Nephron progenitor cell (in vitro differentiated cells): Measurements from ENCODE around the gene FGGY.

Experiments used
- DNase-seq: peaks from one replicate; pipeline ENCODE4 v3.0.0; 2021
- H3K27ac Mint-ChIP-seq: 2 replicates; pipeline ENCODE4 v1.8.0; 2021; ENCODE audit warnings: mild to moderate bottlenecking, moderate library complexity, mixed read lengths
- H3K27me3 Mint-ChIP-seq: 2 replicates; pipeline ENCODE4 v1.8.0; 2021; ENCODE audit warnings: mild to moderate bottlenecking, low read depth, mixed read lengths; ENCODE audit not compliant: poor library complexity
- H3K36me3 Mint-ChIP-seq: 2 replicates; pipeline ENCODE4 v1.8.0; 2021; ENCODE audit warnings: low read depth, mixed read lengths
- H3K4me1 Mint-ChIP-seq: 2 replicates; pipeline ENCODE4 v1.8.0; 2021; ENCODE audit warnings: mixed read lengths
- H3K4me3 Mint-ChIP-seq: 2 replicates; pipeline ENCODE4 v1.8.0; 2021; ENCODE audit warnings: mild to moderate bottlenecking, moderate library complexity, mixed read lengths
- H3K9me3 Mint-ChIP-seq: 2 replicates; pipeline ENCODE4 v1.8.0; 2021; ENCODE audit warnings: mild to moderate bottlenecking, moderate library complexity, mixed read lengths
- TF ChIP-seq, protein P1 (sequence below): fragments of 200-600 bp; sonication (generic); IDR thresholded peaks from 2 replicates; pipeline ENCODE4 v1.5.0; 2021; ENCODE audit warnings: antibody characterized with exemption

FGGY gene

DNA sequence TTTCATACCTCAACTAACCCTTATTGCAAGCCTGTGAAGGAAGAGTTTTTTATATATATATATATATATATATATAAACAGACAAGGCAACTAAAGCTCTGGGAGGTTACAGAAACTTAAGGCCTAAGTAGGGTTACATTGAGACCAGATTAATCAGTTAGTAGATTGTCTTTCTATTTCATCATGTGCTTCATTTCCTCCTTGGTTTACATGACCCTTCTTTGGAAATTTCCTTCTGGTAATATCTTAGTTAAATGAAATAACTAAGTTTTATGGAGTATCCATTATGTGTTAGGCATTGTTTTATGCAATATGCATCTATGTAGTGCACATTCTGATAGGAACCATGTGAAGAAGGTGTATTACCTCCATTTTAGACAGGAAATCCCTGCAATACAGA lies 112.7 kb downstream of the FGGY start:
- H3K27ac Mint-ChIP-seq = peak overlapping the region; percentile 96
- peaks cover 23% of the 10 kb centered on the region for H3K36me3 Mint-ChIP-seq
- TF ChIP-seq, protein P1, sequence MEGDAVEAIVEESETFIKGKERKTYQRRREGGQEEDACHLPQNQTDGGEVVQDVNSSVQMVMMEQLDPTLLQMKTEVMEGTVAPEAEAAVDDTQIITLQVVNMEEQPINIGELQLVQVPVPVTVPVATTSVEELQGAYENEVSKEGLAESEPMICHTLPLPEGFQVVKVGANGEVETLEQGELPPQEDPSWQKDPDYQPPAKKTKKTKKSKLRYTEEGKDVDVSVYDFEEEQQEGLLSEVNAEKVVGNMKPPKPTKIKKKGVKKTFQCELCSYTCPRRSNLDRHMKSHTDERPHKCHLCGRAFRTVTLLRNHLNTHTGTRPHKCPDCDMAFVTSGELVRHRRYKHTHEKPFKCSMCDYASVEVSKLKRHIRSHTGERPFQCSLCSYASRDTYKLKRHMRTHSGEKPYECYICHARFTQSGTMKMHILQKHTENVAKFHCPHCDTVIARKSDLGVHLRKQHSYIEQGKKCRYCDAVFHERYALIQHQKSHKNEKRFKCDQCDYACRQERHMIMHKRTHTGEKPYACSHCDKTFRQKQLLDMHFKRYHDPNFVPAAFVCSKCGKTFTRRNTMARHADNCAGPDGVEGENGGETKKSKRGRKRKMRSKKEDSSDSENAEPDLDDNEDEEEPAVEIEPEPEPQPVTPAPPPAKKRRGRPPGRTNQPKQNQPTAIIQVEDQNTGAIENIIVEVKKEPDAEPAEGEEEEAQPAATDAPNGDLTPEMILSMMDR = no peak
- H3K4me1 Mint-ChIP-seq = peaks cover 42% of the 10 kb centered on the region
- no peak overlapping the region for H3K4me3 Mint-ChIP-seq
- DNase-seq = no peak
- no peaks in the 10 kb centered on the region for H3K27me3 Mint-ChIP-seq
- H3K9me3 Mint-ChIP-seq = peaks cover 22% of the 10 kb centered on the region

- TF ChIP-seq, protein P1 = no peak
- Mint-ChIP-seq H3K9me3 (peaks cover 20% of the 10 kb centered on the region), H3K4me1 (peaks cover 37% of the 10 kb centered on the region), H3K27ac (no peak overlapping the region), H3K4me3 (no peak overlapping the region), H3K36me3 (peaks cover 28% of the 10 kb centered on the region), H3K27me3 (no peaks in the 10 kb centered on the region)
- DNase-seq = no peak
Measured at GRCh38 chr1:59409986-59410385, 113.1 kb downstream of the FGGY start.

GRCh38 chr1:59410457-59410856 lies 113.6 kb downstream of the FGGY start:
- no peak for DNase-seq
- Mint-ChIP-seq H3K27ac (no peak overlapping the region), H3K4me1 (peaks cover 34% of the 10 kb centered on the region)

GRCh38 chr1:59411147-59411546 lies 114.3 kb downstream of the FGGY start:
- Mint-ChIP-seq H3K9me3 (peaks cover 15% of the 10 kb centered on the region), H3K27ac (no peak overlapping the region), H3K4me1 (peaks cover 30% of the 10 kb centered on the region), H3K27me3 (no peaks in the 10 kb centered on the region), H3K36me3 (peaks cover 28% of the 10 kb centered on the region), H3K4me3 (no peak overlapping the region)
- TF ChIP-seq, protein P1 = no peak
- no peak for DNase-seq

More at GRCh38 chr1:59410457-59410856, 113.6 kb downstream of the FGGY start:
- no peaks in the 10 kb centered on the region for H3K27me3 Mint-ChIP-seq
- H3K9me3 Mint-ChIP-seq = peaks cover 16% of the 10 kb centered on the region
- TF ChIP-seq, protein P1 = no peak
- H3K4me3 Mint-ChIP-seq = no peak overlapping the region
- peaks cover 28% of the 10 kb centered on the region for H3K36me3 Mint-ChIP-seq

DNA sequence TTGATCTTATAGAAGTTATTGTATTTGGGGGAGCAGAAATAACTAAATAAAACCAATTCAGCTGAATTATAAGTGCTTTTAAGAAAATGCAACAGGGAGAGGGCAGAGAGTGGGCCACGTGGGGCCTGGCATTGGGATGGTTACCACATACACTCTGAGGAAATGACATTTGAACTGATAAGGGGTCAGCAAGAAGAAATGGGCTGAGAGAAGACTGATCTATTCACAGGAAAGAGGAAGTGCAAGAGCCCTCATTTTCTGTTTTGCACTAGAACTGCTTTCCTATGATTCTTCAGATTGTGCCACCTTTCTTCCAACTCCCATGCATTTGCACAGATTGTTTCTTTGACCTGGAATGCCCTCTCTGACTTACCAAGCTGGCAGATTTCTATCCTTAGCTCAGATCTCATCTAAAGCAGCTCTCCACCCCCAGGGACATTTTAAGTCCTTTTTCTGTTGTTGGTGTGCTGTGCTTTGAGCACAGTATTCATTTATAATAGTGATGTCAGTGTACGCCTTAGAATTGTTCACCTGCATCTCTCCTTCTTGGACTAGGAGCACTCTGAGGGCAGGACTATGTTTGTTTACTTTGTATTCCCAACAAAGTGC lies 115.9 kb downstream of the FGGY start:
- no peak for DNase-seq
- TF ChIP-seq, protein P1 = no peak
- Mint-ChIP-seq H3K27me3 (no peaks in the 10 kb centered on the region), H3K4me3 (no peak overlapping the region), H3K27ac (no peak overlapping the region), H3K9me3 (no peaks in the 10 kb centered on the region), H3K36me3 (peaks cover 22% of the 10 kb centered on the region), H3K4me1 (peaks cover 18% of the 10 kb centered on the region)

GRCh38 chr1:59413327-59413720 lies 116.4 kb downstream of the FGGY start:
- Mint-ChIP-seq H3K4me3 (no peak overlapping the region), H3K36me3 (peaks cover 22% of the 10 kb centered on the region), H3K9me3 (no peaks in the 10 kb centered on the region), H3K27me3 (no peaks in the 10 kb centered on the region), H3K4me1 (peaks cover 18% of the 10 kb centered on the region), H3K27ac (no peak overlapping the region)
- TF ChIP-seq, protein P1 = no peak
- no peak for DNase-seq
